Hepatocyte (in vitro differentiated cells): ENCODE results near the gene ZMYM2. TPM values are rescaled to one million over a fixed set of nuclear protein-coding genes. Genes with fewer than 3 reads are reported as not detected.

Experiments
- DNase-seq: peaks from one replicate; pipeline ENCODE4 v3.0.0-alpha.2; 2016; ENCODE audit warnings: low spot score
- H2AFZ ChIP-seq: fragments of 200-600 bp; sonication (generic); 2 replicates; pipeline ENCODE4 v1.6.0; 2016; ENCODE audit warnings: antibody characterized with exemption, mild to moderate bottlenecking
- H3K27ac ChIP-seq: fragments of 200-600 bp; sonication (generic); 2 replicates; pipeline ENCODE4 v1.5.1; 2016; ENCODE audit warnings: mild to moderate bottlenecking
- H3K27me3 ChIP-seq: fragments of 200-600 bp; sonication (generic); 2 replicates; pipeline ENCODE4 v1.6.1; 2016
- H3K36me3 ChIP-seq: fragments of 200-600 bp; sonication (generic); replicated peaks from 2 replicates; pipeline ENCODE4 v1.5.1; 2016; ENCODE audit warnings: low read depth; ENCODE audit not compliant: insufficient read depth
- H3K4me1 ChIP-seq: fragments of 200-600 bp; sonication (generic); 2 replicates; pipeline ENCODE4 v1.5.1; 2016; ENCODE audit warnings: mild to moderate bottlenecking, moderate library complexity; ENCODE audit not compliant: insufficient read depth
- H3K4me2 ChIP-seq: fragments of 200-600 bp; sonication (generic); 2 replicates; pipeline ENCODE4 v1.6.0; 2016
- H3K4me3 ChIP-seq: fragments of 200-600 bp; sonication (generic); 2 replicates; pipeline ENCODE4 v1.5.1; 2016; ENCODE audit warnings: mild to moderate bottlenecking
- H3K79me2 ChIP-seq: fragments of 200-600 bp; sonication (generic); 2 replicates; pipeline ENCODE4 v1.6.0; 2017; ENCODE audit warnings: mild to moderate bottlenecking
- H3K9me2 ChIP-seq: fragments of 200-600 bp; sonication (generic); replicated peaks from 2 replicates; pipeline ENCODE4 v1.6.0; 2017; ENCODE audit warnings: mild to moderate bottlenecking; ENCODE audit not compliant: insufficient read depth
- H3K9me3 ChIP-seq: fragments of 200-600 bp; sonication (generic); 2 replicates; pipeline ENCODE4 v1.5.1; 2016; ENCODE audit warnings: low read depth, mild to moderate bottlenecking
- H4K20me1 ChIP-seq: fragments of 200-600 bp; sonication (generic); 2 replicates; pipeline ENCODE4 v1.6.0; 2016; ENCODE audit warnings: mild to moderate bottlenecking; ENCODE audit not compliant: insufficient read depth, poor library complexity, severe bottlenecking
- CTCF ChIP-seq: fragments of 200-600 bp; sonication (generic); IDR thresholded peaks from 2 replicates; pipeline ENCODE4 v1.5.1; 2016; ENCODE audit warnings: antibody characterized with exemption, mild to moderate bottlenecking; ENCODE audit not compliant: poor library complexity
- EZH2 ChIP-seq: fragments of 200-600 bp; sonication (generic); IDR thresholded peaks from 2 replicates; pipeline ENCODE4 v1.6.1; 2016; ENCODE audit warnings: antibody characterized with exemption, mild to moderate bottlenecking, borderline replicate concordance
- EZH2phosphoT487 ChIP-seq: fragments of 200-600 bp; sonication (generic); IDR thresholded peaks from one replicate; pipeline ENCODE4 v1.6.1; 2018; ENCODE audit warnings: antibody characterized with exemption, mild to moderate bottlenecking, low read depth, moderate library complexity; ENCODE audit not compliant: unreplicated experiment, severe bottlenecking
- WGBS: methylation state at CpG from one replicate; pipeline ENCODE4 v1.1.6; 2016; ENCODE audit warnings: low lambda C conversion rate; ENCODE audit errors: missing lambda C conversion rate; 5-methylcytosine and 5-hydroxymethylcytosine counted together
- polyA plus RNA-seq: library from polyadenylated mRNA; unstranded; fragments of >200 nt; fragmentation: Nextera tagmentation; extraction: Ambion mirVana; gene quantifications from 2 replicates; pipeline ENCODE4 v1.2.1, GENCODE V29; 2016
- total RNA-seq: library from RNA; depleted of rRNA; stranded (reverse); fragments of >200 nt; gene quantifications from 2 replicates; pipeline ENCODE4 v1.2.3, GENCODE V29; 2014

The ZMYM2 gene
- total and polyA plus RNA-seq, 2 experiments from 2014 or later, result 25.2 to 91.1 TPM

- H3K36me3 ChIP-seq, result no peaks in the 10 kb centered on the region
- TF ChIP-seq EZH2phosphoT487, result no peak
- TF ChIP-seq CTCF, result no peak
- TF ChIP-seq EZH2, result no peak
- no peak for DNase-seq
Measured at GRCh38 chr13:20124303-20124702, 165.8 kb downstream of the ZMYM2 start.

GRCh38 chr13:20125129-20125782 lies 166.7 kb downstream of the ZMYM2 start:
- Histone ChIP-seq H3K9me3 (no peaks in the 10 kb centered on the region), H3K9me2 (no peaks in the 10 kb centered on the region), H3K79me2 (no peaks in the 10 kb centered on the region), H2AFZ (no peak overlapping the region), H3K4me1 (peaks cover 5% of the 10 kb centered on the region), H3K4me3 (no peak overlapping the region), H3K36me3 (no peaks in the 10 kb centered on the region), H3K27me3 (no peaks in the 10 kb centered on the region), H3K27ac (no peak overlapping the region), H4K20me1 (no peaks in the 10 kb centered on the region), H3K4me2 (no peak overlapping the region)
- TF ChIP-seq EZH2 (no peak), EZH2phosphoT487 (no peak), CTCF (no peak)
- DNase-seq, result no peak
- 50% methylated on average over 4 of the region's 4 CpGs for WGBS

More at GRCh38 chr13:20124303-20124702, 165.8 kb downstream of the ZMYM2 start:
- Histone ChIP-seq H3K27me3 (no peaks in the 10 kb centered on the region), H3K9me3 (no peaks in the 10 kb centered on the region), H3K4me3 (no peak overlapping the region), H4K20me1 (no peaks in the 10 kb centered on the region), H3K4me2 (no peak overlapping the region), H3K79me2 (no peaks in the 10 kb centered on the region), H3K4me1 (peaks cover 12% of the 10 kb centered on the region), H3K27ac (no peak overlapping the region), H2AFZ (no peak overlapping the region), H3K9me2 (no peaks in the 10 kb centered on the region)
- 77% methylated on average over 1 of the region's 1 CpG for WGBS

GRCh38 chr13:20125783-20126165 lies 167.2 kb downstream of the ZMYM2 start:
- Histone ChIP-seq H3K4me3 (no peak overlapping the region), H3K9me2 (no peaks in the 10 kb centered on the region), H3K9me3 (no peaks in the 10 kb centered on the region), H3K27me3 (no peaks in the 10 kb centered on the region), H3K36me3 (no peaks in the 10 kb centered on the region), H3K27ac (no peak overlapping the region), H3K79me2 (no peaks in the 10 kb centered on the region), H3K4me1 (peaks cover 5% of the 10 kb centered on the region), H3K4me2 (no peak overlapping the region), H4K20me1 (no peaks in the 10 kb centered on the region), H2AFZ (no peak overlapping the region)
- no peak for TF ChIP-seq EZH2phosphoT487
- no peak for TF ChIP-seq CTCF
- no peak for TF ChIP-seq EZH2
- WGBS, result 84% methylated on average over 4 of the region's 4 CpGs
- no peak for DNase-seq
